ENCODE data around the gene TFG. TPM values are rescaled to one million over a fixed set of nuclear protein-coding genes. Genes with fewer than 3 reads are reported as not detected.

Gene TFG
- total RNA-seq, 2 donors from 2014 or later: 46.1 to 55.8 TPM

- no peaks in the 10 kb centered on the region for H3K4me1 ChIP-seq
- TF ChIP-seq, protein P1, sequence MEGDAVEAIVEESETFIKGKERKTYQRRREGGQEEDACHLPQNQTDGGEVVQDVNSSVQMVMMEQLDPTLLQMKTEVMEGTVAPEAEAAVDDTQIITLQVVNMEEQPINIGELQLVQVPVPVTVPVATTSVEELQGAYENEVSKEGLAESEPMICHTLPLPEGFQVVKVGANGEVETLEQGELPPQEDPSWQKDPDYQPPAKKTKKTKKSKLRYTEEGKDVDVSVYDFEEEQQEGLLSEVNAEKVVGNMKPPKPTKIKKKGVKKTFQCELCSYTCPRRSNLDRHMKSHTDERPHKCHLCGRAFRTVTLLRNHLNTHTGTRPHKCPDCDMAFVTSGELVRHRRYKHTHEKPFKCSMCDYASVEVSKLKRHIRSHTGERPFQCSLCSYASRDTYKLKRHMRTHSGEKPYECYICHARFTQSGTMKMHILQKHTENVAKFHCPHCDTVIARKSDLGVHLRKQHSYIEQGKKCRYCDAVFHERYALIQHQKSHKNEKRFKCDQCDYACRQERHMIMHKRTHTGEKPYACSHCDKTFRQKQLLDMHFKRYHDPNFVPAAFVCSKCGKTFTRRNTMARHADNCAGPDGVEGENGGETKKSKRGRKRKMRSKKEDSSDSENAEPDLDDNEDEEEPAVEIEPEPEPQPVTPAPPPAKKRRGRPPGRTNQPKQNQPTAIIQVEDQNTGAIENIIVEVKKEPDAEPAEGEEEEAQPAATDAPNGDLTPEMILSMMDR (IDR thresholded peaks at IDR 0.05): no peak
- TF ChIP-seq POLR2A (IDR thresholded peaks at IDR 0.05): no peak
- intact Hi-C loops (cut with DNase I): no loop called here
- H3K27me3 ChIP-seq: no peaks in the 10 kb centered on the region
- ATAC-seq (no peak), DNase-seq (no peak)
- no peak overlapping the region for H3K4me3 ChIP-seq
- no peak overlapping the region for H3K27ac ChIP-seq
- H3K36me3 ChIP-seq (replicated peaks in 1 of 2; ENCODE audit: insufficient read depth in 1 of 2, low read depth in 2 of 2): no peaks in the 10 kb centered on the region
- 63 to 74% methylated on average over 3 of the region's 3 CpGs for WGBS, 2 donors
- H3K9me3 ChIP-seq: no peaks in the 10 kb centered on the region
Observed at GRCh38 chr3:100696161-100696560, 13.1 kb upstream of the TFG start.

DNA sequence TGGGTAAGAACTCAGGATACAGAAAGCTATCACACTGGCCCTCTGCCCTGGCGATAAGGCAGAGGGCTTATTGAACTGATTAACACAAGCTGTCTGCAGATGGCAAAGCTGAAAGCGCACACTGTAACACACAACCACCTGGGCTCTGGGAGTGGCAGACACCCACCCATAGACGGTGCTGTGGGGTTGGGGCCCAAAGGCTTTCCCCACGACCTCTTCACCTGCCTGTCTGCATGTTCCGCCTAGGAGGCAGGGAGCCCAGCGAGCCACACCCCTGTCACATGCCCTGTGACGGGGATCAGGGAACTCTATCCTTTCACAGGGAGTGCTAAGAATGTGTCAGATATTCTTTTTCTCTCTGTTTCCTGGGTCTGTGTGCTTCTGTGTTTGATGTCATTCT lies 12.1 kb upstream of the TFG start:
- H3K27me3 ChIP-seq: no peaks in the 10 kb centered on the region
- no peak for TF ChIP-seq POLR2A (IDR thresholded peaks at IDR 0.05)
- TF ChIP-seq, protein P1 (IDR thresholded peaks at IDR 0.05): no peak
- H3K9me3 ChIP-seq: no peaks in the 10 kb centered on the region
- H3K4me1 ChIP-seq: no peaks in the 10 kb centered on the region
- DNase-seq: no peak
- ATAC-seq: no peak
- H3K36me3 ChIP-seq (replicated peaks in 1 of 2; ENCODE audit: insufficient read depth in 1 of 2, low read depth in 2 of 2): no peaks in the 10 kb centered on the region
- intact Hi-C loops (cut with DNase I): no loop called here
- WGBS, 2 donors: 71 to 87% methylated on average over 7 of the region's 7 CpGs
- H3K4me3 ChIP-seq: no peak overlapping the region
- H3K27ac ChIP-seq: no peak overlapping the region

GRCh38 chr3:100697723-100698285 lies 11.5 kb upstream of the TFG start:
- TF ChIP-seq POLR2A (IDR thresholded peaks at IDR 0.05): no peak
- TF ChIP-seq, protein P1 (IDR thresholded peaks at IDR 0.05): no peak
- no peaks in the 10 kb centered on the region for H3K4me1 ChIP-seq
- no peaks in the 10 kb centered on the region for H3K9me3 ChIP-seq
- no peaks in the 10 kb centered on the region for H3K27me3 ChIP-seq
- WGBS, 2 donors: 73% methylated on average over 5 of the region's 5 CpGs
- H3K4me3 ChIP-seq: no peak overlapping the region
- H3K36me3 ChIP-seq (replicated peaks in 1 of 2; ENCODE audit: insufficient read depth in 1 of 2, low read depth in 2 of 2): no peaks in the 10 kb centered on the region
- H3K27ac ChIP-seq: no peak overlapping the region
- DNase-seq: no peak
- intact Hi-C loops (cut with DNase I): no loop called here
- no peak for ATAC-seq

DNA sequence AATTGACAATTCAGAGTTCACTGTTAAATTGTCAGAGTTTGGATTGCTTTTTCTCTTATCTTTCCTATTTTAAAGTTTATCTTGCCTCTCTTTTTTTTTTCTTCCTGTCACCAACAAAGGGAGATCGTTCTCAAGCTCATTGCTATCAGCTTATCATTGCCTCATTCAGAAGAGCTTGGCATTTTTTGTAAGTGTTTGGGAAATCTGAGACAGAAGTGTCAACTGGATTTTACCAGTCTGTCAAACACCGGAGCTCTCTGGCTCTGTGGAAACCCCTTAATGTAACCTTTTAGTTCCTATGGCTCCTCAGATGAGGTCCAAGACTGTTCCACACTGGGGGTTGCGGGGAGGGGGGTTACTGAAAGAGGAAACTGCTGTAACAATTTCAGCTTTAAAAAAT lies 10.6 kb upstream of the TFG start:
- 37 to 43% methylated on average over 3 of the region's 3 CpGs for WGBS, 2 donors
- no peaks in the 10 kb centered on the region for H3K4me1 ChIP-seq
- no peak for ATAC-seq
- no peak overlapping the region for H3K4me3 ChIP-seq
- H3K27me3 ChIP-seq: no peaks in the 10 kb centered on the region
- DNase-seq: no peak
- H3K36me3 ChIP-seq (replicated peaks in 1 of 2; ENCODE audit: insufficient read depth in 1 of 2, low read depth in 2 of 2): no peaks in the 10 kb centered on the region
- H3K27ac ChIP-seq: no peak overlapping the region
- intact Hi-C loops (cut with DNase I): no loop called here
- TF ChIP-seq, protein P1 (IDR thresholded peaks at IDR 0.05): no peak
- no peak for TF ChIP-seq POLR2A (IDR thresholded peaks at IDR 0.05)
- no peaks in the 10 kb centered on the region for H3K9me3 ChIP-seq

- H3K27ac ChIP-seq: no peak overlapping the region
- no peak overlapping the region for H3K4me3 ChIP-seq
- TF ChIP-seq POLR2A (IDR thresholded peaks at IDR 0.05): no peak
- TF ChIP-seq, protein P1 (IDR thresholded peaks at IDR 0.05): no peak
- no peaks in the 10 kb centered on the region for H3K27me3 ChIP-seq
- intact Hi-C loops (cut with DNase I): no loop called here
- H3K9me3 ChIP-seq: no peaks in the 10 kb centered on the region
- H3K4me1 ChIP-seq: no peaks in the 10 kb centered on the region
- ATAC-seq (no peak), DNase-seq (no peak)
- H3K36me3 ChIP-seq (replicated peaks in 1 of 2; ENCODE audit: insufficient read depth in 1 of 2, low read depth in 2 of 2): no peaks in the 10 kb centered on the region
- WGBS, 2 donors: 76 to 81% methylated on average over 5 of the region's 5 CpGs
Observed at GRCh38 chr3:100700708-100701107, 8.6 kb upstream of the TFG start.

All from body of pancreas (tissue), 4 donors.